ENCODE results near the gene C1orf159.

Gene C1orf159

DNA sequence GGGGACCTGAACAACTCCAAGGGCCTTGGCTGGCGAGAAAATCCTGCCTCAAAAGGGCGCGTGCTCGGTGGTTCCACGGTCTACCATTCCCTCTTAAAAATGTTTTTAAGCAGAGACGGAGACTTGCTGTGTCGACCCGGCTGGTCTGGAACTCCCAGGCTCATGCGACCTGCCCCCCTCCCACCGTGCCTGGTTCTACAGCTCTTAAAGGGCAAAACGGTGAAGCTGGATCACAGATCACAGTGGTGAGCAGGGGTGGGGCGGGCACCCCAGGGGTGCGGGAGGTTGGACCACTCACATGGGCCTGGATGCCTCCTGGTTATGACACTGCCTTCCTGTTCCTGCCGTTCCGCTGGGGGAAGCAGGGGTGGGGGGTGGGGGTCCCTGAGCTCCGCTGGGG, 4.2 kb upstream of the C1orf159 start:
- TF ChIP-seq CTCF (IDR thresholded peaks at IDR 0.05; ENCODE audit: insufficient read depth, missing control alignments): no peak
- DNase-seq (ENCODE audit: insufficient read length, low spot score): no peak
- FAIRE-seq: no peak

DNA sequence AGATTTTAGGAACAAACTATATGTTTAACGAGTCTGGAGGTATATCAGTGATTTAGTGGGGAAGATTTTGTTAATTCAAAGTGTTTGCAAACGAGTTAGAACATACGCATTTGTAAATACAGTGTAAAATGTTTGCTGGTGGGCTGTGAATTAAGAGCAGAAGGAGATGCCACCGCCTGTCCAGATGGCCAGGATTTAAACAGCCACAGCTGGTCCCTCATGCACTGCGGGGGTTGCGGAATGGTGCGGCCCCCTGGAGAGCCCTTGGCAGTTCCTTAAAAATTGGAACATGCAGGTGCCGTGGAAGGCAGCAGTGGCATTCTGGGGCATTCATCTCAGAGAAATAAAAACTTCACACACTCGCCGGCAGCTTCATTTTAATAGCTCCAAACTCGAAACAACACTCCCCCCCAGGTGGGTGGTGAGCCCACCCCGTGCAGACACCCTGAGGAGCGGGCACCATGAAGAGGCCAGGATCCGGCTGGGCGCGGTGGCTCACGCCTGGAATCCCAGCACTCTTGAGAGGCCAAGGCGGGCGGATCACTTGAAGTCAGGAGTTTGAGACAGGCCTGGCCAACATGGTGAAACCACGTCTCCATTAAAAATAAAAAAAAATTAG, 3.5 kb upstream of the C1orf159 start:
- no peak for TF ChIP-seq CTCF (IDR thresholded peaks at IDR 0.05; ENCODE audit: insufficient read depth, missing control alignments)
- no peak for FAIRE-seq

DNA sequence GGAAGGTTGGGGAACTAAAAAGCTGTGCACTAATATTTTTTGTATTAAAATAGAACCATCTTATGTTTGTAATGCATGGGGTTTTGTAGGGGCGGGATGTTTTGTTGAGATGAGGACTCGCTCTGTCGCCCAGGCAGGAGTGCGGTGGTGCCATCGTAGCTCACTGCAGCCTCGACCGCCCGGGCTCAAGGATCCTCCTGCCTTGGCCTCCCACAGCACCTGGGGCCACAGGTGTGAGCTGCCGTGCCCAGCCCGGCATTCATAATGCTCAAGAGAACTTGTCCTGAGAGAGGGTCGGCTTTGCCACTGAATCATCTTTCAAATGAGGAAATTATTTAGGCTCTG, 3.0 kb upstream of the C1orf159 start:
- TF ChIP-seq CTCF (IDR thresholded peaks at IDR 0.05; ENCODE audit: insufficient read depth, missing control alignments): no peak
- FAIRE-seq (no peak), DNase-seq (ENCODE audit: insufficient read length, low spot score) (no peak)

More for the DNA sequence above, 3.5 kb upstream of the C1orf159 start:
- no peak for DNase-seq (ENCODE audit: insufficient read length, low spot score)

DNA sequence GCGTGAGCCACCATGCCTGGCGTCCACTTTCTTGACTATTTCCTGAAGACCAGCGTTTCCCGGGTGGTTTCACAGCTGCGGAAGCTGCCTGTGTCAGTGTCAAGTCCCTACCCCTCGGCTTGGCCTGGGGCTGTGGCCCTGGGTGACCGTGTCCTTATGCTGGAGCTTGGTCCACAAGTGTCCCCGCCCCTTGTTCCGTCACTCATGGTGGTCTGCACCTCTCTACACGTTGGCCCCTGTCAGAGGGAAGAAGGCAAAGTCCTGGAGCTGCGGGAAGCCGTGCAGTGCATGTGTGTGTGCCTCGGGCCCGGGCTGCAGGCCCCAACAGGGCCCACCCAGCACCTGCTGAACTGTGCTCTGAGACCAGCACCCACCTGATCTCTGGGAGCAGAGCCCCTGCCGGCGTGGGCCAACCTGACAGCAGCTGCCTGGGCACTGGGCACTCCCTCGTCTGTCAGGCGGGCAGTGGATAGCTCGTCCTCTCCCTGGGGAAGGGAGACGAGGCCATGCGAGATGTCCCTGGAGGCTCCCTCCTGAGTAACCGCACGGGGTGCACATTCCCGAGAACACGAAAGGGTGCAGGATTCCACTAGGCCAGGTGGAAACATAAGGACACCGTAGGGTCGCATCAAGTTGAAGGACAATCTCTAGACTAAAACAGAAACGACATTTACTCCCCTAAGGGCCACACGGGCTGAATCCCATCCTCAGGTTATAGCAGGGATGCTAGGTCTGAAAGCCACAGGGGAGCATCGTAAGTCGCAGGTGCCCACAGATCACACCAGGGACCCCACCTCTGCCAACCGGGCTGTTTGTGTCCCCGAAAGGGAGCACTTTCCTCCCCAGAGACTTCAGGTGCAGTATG, 2.4 kb upstream of the C1orf159 start:
- FAIRE-seq: no peak
- no peak for DNase-seq (ENCODE audit: insufficient read length, low spot score)
- TF ChIP-seq CTCF (IDR thresholded peaks at IDR 0.05; ENCODE audit: insufficient read depth, missing control alignments): no peak

- FAIRE-seq (no peak), DNase-seq (ENCODE audit: insufficient read length, low spot score) (no peak)
- TF ChIP-seq CTCF (IDR thresholded peaks at IDR 0.05; ENCODE audit: insufficient read depth, missing control alignments): no peak
Observed at GRCh38 chr1:1117469-1117831, 1.6 kb upstream of the C1orf159 start.

DNA sequence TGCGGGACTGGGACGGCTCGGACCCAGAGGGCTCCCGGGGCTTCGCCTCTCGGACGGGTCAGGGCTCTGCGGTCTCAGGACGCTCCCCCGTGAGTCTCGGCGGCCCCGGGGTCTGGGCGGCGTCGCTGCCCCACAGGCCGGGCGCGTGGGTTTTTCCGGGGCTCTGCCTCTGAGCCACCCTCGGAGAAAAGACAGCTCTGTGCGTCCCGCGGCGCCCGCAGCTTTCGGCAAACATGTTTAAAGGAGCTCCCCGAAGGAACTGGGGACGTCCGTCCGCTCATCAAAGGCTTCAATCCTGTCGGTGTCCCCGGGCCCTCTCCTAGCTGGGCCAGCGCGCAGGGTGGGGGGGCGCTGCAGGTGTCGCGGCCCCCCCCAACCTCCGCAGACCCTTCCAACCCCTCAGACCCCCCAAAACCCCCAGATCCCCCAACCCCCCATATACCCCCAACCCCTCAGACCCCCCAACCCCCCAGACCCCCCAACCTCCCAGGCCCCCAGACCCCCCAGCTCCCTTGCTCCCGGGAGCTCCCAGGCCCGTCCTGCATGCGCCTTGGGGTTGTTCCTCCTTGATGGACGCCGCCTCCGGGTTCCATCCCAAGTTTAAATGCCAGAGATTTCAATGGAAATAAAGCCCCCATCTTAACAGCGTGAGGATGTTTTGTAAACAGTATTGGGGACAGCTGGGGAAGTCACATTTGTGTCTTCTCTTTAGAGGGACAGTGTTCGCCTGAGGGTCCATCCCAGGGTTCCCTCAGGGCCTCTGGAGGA, 996 bp upstream of the C1orf159 start:
- no peak for FAIRE-seq

More for the DNA sequence above, 996 bp upstream of the C1orf159 start:
- no peak for DNase-seq (ENCODE audit: insufficient read length, low spot score)
- no peak for TF ChIP-seq CTCF (IDR thresholded peaks at IDR 0.05; ENCODE audit: insufficient read depth, missing control alignments)

Data from D721Med (cell line).